HepG2 (cell line): ENCODE measurements around the gene TBC1D2B. TPM values are rescaled to one million over a fixed set of nuclear protein-coding genes. Genes with fewer than 3 reads are reported as not detected.
"Not testable (repeated sequence)": the region's sequence is repeated elsewhere in the genome, so short reads cannot be mapped to it uniquely, and the experiment has no call there.

Source experiments
- ATAC-seq: fragments of 200-7000 bp; cut with Tn5 transposase; 3 replicates; pipeline ENCODE4 v1.9.1; 2020; ENCODE audit warnings: mild to moderate bottlenecking, moderate library complexity
- BruUV-seq: library from RNA; stranded (reverse); fragments of 400-500 nt; replicated peaks from 2 replicates; lab custom pipeline; 2021; lab: Mats Ljungman, UMichigan
- CTCF ChIA-PET: fragments of 300-600 bp; formaldehyde crosslinking; extraction: SDS; loops from one replicate; lab custom pipeline; 2021; ENCODE audit warnings: low total read pairs, inconsistent platforms, low intra/inter-chr PET ratio; lab: Yijun Ruan, JAX
- POLR2A ChIA-PET: fragments of 350-600 bp; sonication (Branson Sonifier 250); formaldehyde crosslinking; loops from one replicate; lab custom pipeline; 2020; ENCODE audit warnings: antibody characterized with exemption, inconsistent platforms; lab: Yijun Ruan, JAX
- DNase-seq: peaks from one replicate; pipeline ENCODE4 v3.0.0-alpha.2; 2015; ENCODE audit warnings: low spot score
- FAIRE-seq: peaks from 3 replicates; lab custom pipeline; 2011; peaks lifted over from hg19 to GRCh38; lab: Jason Lieb, UNC
- H2AFZ ChIP-seq: one replicate; pipeline ENCODE4 v1.6.1; 2011; ENCODE audit warnings: low read length, inconsistent platforms
- H3K27ac ChIP-seq: fragments of 300-600 bp; 3 replicates; pipeline ENCODE4 v1.8.0; 2011; ENCODE audit warnings: mixed run types, mild to moderate bottlenecking, mixed read lengths, low read length, inconsistent platforms; ENCODE audit not compliant: insufficient read depth; ENCODE audit errors: extremely low read length
- H3K27me3 ChIP-seq, 2 experiments: fragments of 200-600 bp in 1 of 2; 2 replicates in 1 of 2; 3 replicates in 1 of 2; pipeline versions ENCODE4 v1.6.0 to v1.8.0; 2011; ENCODE audit warnings: low read length in 2 of 2, mild to moderate bottlenecking in 2 of 2, moderate library complexity in 2 of 2, inconsistent platforms in 1 of 2; ENCODE audit not compliant: insufficient read depth in 2 of 2, control insufficient read depth in 1 of 2
- H3K36me3 ChIP-seq, 2 experiments: fragments of 200-600 bp in 1 of 2; replicated peaks in 1 of 2; 2 replicates in 1 of 2; 3 replicates in 1 of 2; pipeline versions ENCODE4 v1.5.1 to v1.8.0; 2011; ENCODE audit warnings: low read length in 2 of 2, inconsistent platforms in 1 of 2; ENCODE audit not compliant: insufficient read depth in 2 of 2, control insufficient read depth in 1 of 2
- H3K4me1 ChIP-seq: 2 replicates; pipeline ENCODE4 v1.5.1; 2012; ENCODE audit warnings: low read length, inconsistent platforms; ENCODE audit not compliant: insufficient read depth
- H3K4me2 ChIP-seq: 2 replicates; pipeline ENCODE4 v1.6.0; 2011; ENCODE audit warnings: low read depth, low read length, inconsistent platforms
- H3K4me3 ChIP-seq, 3 experiments: fragments of 200-600 bp in 1 of 3; sonication (generic), shearing (Covaris generic) in 1 of 3; replicated peaks in 1 of 3; 2 replicates each; pipeline ENCODE4 v1.5.1; 2011 to 2016; ENCODE audit warnings: low read length in 3 of 3, inconsistent platforms in 2 of 3, low read depth in 2 of 3, mild to moderate bottlenecking in 2 of 3, control low read depth in 1 of 3, mixed read lengths in 1 of 3; ENCODE audit not compliant: insufficient read depth in 1 of 3
- H3K79me2 ChIP-seq: one replicate; pipeline ENCODE4 v1.6.1; 2011; ENCODE audit warnings: low read length, inconsistent platforms; ENCODE audit not compliant: insufficient read depth
- H3K9ac ChIP-seq: 2 replicates; pipeline ENCODE4 v1.6.0; 2011; ENCODE audit warnings: mild to moderate bottlenecking, low read depth, low read length, inconsistent platforms; ENCODE audit not compliant: insufficient read depth
- H3K9me3 ChIP-seq: 2 replicates; pipeline ENCODE4 v1.5.1; 2012; ENCODE audit warnings: mild to moderate bottlenecking, low read length
- H4K20me1 ChIP-seq: 2 replicates; pipeline ENCODE4 v1.6.0; 2011; ENCODE audit warnings: inconsistent platforms, mild to moderate bottlenecking, low read length, moderate library complexity; ENCODE audit not compliant: insufficient read depth
- WGBS: methylation state at CpG from one replicate; pipeline ENCODE4 v1.1.6; 2017; ENCODE audit warnings: low lambda C conversion rate; 5-methylcytosine and 5-hydroxymethylcytosine counted together
- in situ Hi-C: cut with HindIII; loops from 2 replicates; pipeline ENCODE4 v1.10.0; 2017; ENCODE audit warnings: low pct_unique_long_range_greater_than_20kb; ENCODE audit not compliant: extremely low pct_ligation_motif_present
- intact Hi-C: fragments of 100-400 bp; cut with micrococcal nuclease; formaldehyde crosslinking; loops from one replicate; pipeline ENCODE4 v1.10.0; 2022; ENCODE audit not compliant: unreplicated experiment
- polyA plus RNA-seq, 8 experiments: library from polyadenylated mRNA; depleted of rRNA in 3 of 8; stranded (reverse) in 7 of 8; unstranded in 1 of 8; fragments of >200 nt; fragmentation: Illumina TruSeq in 4 of 8; extraction: Trizol in 4 of 8; gene quantifications; 2 replicates each; pipeline versions ENCODE4 v1.2.1 to v1.2.3, GENCODE V29; 2011 to 2016; ENCODE audit warnings: low read depth in 4 of 8, missing spikeins in 1 of 8, mixed read lengths in 1 of 8; ENCODE audit not compliant: insufficient read depth in 1 of 8
- total RNA-seq, 5 experiments: library from RNA; depleted of rRNA; stranded (reverse); fragments of >200 nt; fragmentation: Illumina TruSeq; extraction: Trizol; gene quantifications; 2 replicates each; pipeline ENCODE4 v1.2.3, GENCODE V29; 2016; ENCODE audit warnings: low read depth in 1 of 5

Gene TBC1D2B
- total and polyA plus RNA-seq, 2 of the 13 experiments (the other 11 are each of a cell fraction or from before 2014, with no cell fraction given) = 10.1 to 14.4 TPM

- H3K27me3 ChIP-seq, FAIRE-seq, in situ Hi-C loops, H4K20me1 ChIP-seq, H3K4me3 ChIP-seq, H3K36me3 ChIP-seq, H3K9me3 ChIP-seq, intact Hi-C loops, H3K9ac ChIP-seq, H3K4me1 ChIP-seq, H3K27ac ChIP-seq, DNase-seq, H2AFZ ChIP-seq, CTCF ChIA-PET, H3K4me2 ChIP-seq, ATAC-seq, H3K79me2 ChIP-seq, POLR2A ChIA-PET, BruUV-seq: not testable (repeated sequence)
- WGBS = 79% methylated on average over 3 of the region's 4 CpGs
Observed at GRCh38 chr15:77996713-77997171, 80.8 kb downstream of the TBC1D2B start.

- H3K4me3 ChIP-seq, ATAC-seq, H3K27me3 ChIP-seq, H3K79me2 ChIP-seq, BruUV-seq, H2AFZ ChIP-seq, H3K9me3 ChIP-seq, H4K20me1 ChIP-seq, CTCF ChIA-PET, H3K9ac ChIP-seq, POLR2A ChIA-PET, H3K36me3 ChIP-seq, H3K4me2 ChIP-seq, H3K27ac ChIP-seq, DNase-seq, intact Hi-C loops, in situ Hi-C loops: not testable (repeated sequence)
- WGBS = 93% methylated on average over 7 of the region's 8 CpGs
- FAIRE-seq = peak; percentile 52
- H3K4me1 ChIP-seq = peaks cover 13% of the 10 kb centered on the region
Observed at GRCh38 chr15:77996226-77996625, 81.3 kb downstream of the TBC1D2B start.

GRCh38 chr15:77995537-77995918, 82.0 kb downstream of the TBC1D2B start:
- CTCF ChIA-PET, H4K20me1 ChIP-seq, H3K27ac ChIP-seq, H3K36me3 ChIP-seq, FAIRE-seq, ATAC-seq, DNase-seq, H3K4me2 ChIP-seq, H3K9ac ChIP-seq, H3K4me3 ChIP-seq, H3K9me3 ChIP-seq, POLR2A ChIA-PET, H2AFZ ChIP-seq, intact Hi-C loops, BruUV-seq, in situ Hi-C loops, H3K79me2 ChIP-seq, H3K27me3 ChIP-seq: not testable (repeated sequence)
- H3K4me1 ChIP-seq = peaks cover 20% of the 10 kb centered on the region
- WGBS = 93% methylated on average over 3 of the region's 4 CpGs
